CD4-positive, alpha-beta T cell (primary cell): ENCODE results near the gene ZDHHC8. TPM values are rescaled to one million over a fixed set of nuclear protein-coding genes. Genes with fewer than 3 reads are reported as not detected.

ENCODE experiments used
- ATAC-seq: fragments of 200-7000 bp; cut with Tn5 transposase; one replicate; pipeline ENCODE4 v1.10.0; 2022; ENCODE audit warnings: mild to moderate bottlenecking; ENCODE audit not compliant: poor library complexity
- CTCF ChIA-PET: fragments of 350-600 bp; sonication (Branson Sonifier 250); formaldehyde crosslinking; loops from one replicate; lab custom pipeline; 2021; ENCODE audit warnings: antibody characterized with exemption, inconsistent platforms; lab: Charles Lee
- POLR2A ChIA-PET: fragments of 350-600 bp; sonication (Branson Sonifier 250); formaldehyde crosslinking; loops from one replicate; lab custom pipeline; 2021; ENCODE audit warnings: antibody characterized with exemption, inconsistent platforms; lab: Charles Lee
- DNase-seq, 14 experiments: peaks; one replicate each; pipeline ENCODE4 v3.0.0-alpha.2; 2013 to 2020; ENCODE audit warnings: mixed read lengths in 2 of 14
- H3K27ac ChIP-seq, 2 donors: one replicate each; pipeline versions ENCODE4 v1.5.1 to v1.7.0; 2013; ENCODE audit warnings: low read length in 2 of 2, low read depth in 1 of 2, mild to moderate bottlenecking in 1 of 2
- H3K27me3 ChIP-seq, 2 experiments: 1 replicate in 1 of 2; 2 replicates in 1 of 2; pipeline versions ENCODE4 v1.6.1 to v1.7.0; 2013; ENCODE audit warnings: low read length in 2 of 2, control low read depth in 1 of 2, mild to moderate bottlenecking in 1 of 2, moderate library complexity in 1 of 2; ENCODE audit not compliant: insufficient read depth in 2 of 2, control insufficient read depth in 1 of 2
- H3K36me3 ChIP-seq: one replicate; pipeline ENCODE4 v1.6.1; 2013; ENCODE audit warnings: low read length, control low read depth; ENCODE audit not compliant: insufficient read depth
- H3K4me1 ChIP-seq: one replicate; pipeline ENCODE4 v1.6.1; 2013; ENCODE audit warnings: low read length, control low read depth; ENCODE audit not compliant: insufficient read depth
- H3K4me3 ChIP-seq: one replicate; pipeline ENCODE4 v1.5.1; 2013; ENCODE audit warnings: mild to moderate bottlenecking, low read length, moderate library complexity
- H3K9me3 ChIP-seq, 2 experiments: 1 replicate in 1 of 2; 2 replicates in 1 of 2; pipeline versions ENCODE4 v1.6.1 to v1.7.0; 2013; ENCODE audit warnings: low read length in 2 of 2, mild to moderate bottlenecking in 2 of 2, control low read depth in 1 of 2, moderate library complexity in 1 of 2; ENCODE audit not compliant: control insufficient read depth in 1 of 2, insufficient read depth in 1 of 2
- H3K27ac Mint-ChIP-seq: one replicate; pipeline ENCODE4 v1.8.0; 2020; ENCODE audit warnings: mixed read lengths
- H3K27me3 Mint-ChIP-seq: one replicate; pipeline ENCODE4 v1.8.0; 2021; ENCODE audit warnings: mixed read lengths
- H3K36me3 Mint-ChIP-seq: one replicate; pipeline ENCODE4 v1.8.0; 2021; ENCODE audit warnings: low read depth, mixed read lengths
- H3K4me1 Mint-ChIP-seq: one replicate; pipeline ENCODE4 v1.8.0; 2021; ENCODE audit warnings: low read depth, mixed read lengths
- H3K4me3 Mint-ChIP-seq: one replicate; pipeline ENCODE4 v1.8.0; 2020; ENCODE audit warnings: mild to moderate bottlenecking, mixed read lengths
- H3K9me3 Mint-ChIP-seq: one replicate; pipeline ENCODE4 v1.8.0; 2020; ENCODE audit warnings: mixed read lengths
- CTCF ChIP-seq: fragments of 200-600 bp; IDR thresholded peaks from one replicate; pipeline ENCODE4 v1.8.0; 2022; ENCODE audit warnings: antibody characterized with exemption, mild to moderate bottlenecking
- intact Hi-C, 2 experiments: fragments of 100-400 bp; cut with DNase I in 1 of 2; cut with micrococcal nuclease in 1 of 2; formaldehyde crosslinking; loops; one replicate each; pipeline versions ENCODE4 v1.15.1 to v1.9.0; 2023 to 2025; cut with DNase I, micrococcal nuclease
- total RNA-seq, 174 experiments: library from RNA in 2 of 174; stranded (reverse) in 2 of 174; gene quantifications; one replicate each; pipeline ENCODE4 v1.2.3 and lab custom pipeline; 2021 to 2026

Gene ZDHHC8
- total RNA-seq, 2 experiments from 2014 or later, result 44.9 to 49.3 TPM

GRCh38 chr22:20135806-20136602 lies 4.4 kb downstream of the ZDHHC8 start:
- CTCF ChIA-PET, result interaction anchor here (1.3 kb wide), 1 partner anchor 165 kb away, joined by 3 read pairs; no protein-coding TSS in a partner anchor
- no peak for DNase-seq
- H3K27me3 ChIP-seq, result no peaks in the 10 kb centered on the region
- Mint-ChIP-seq H3K4me3 (peak overlapping the region; percentile 63), H3K9me3 (no peaks in the 10 kb centered on the region), H3K27me3 (no peaks in the 10 kb centered on the region), H3K27ac (no peak overlapping the region), H3K36me3 (peaks cover 3% of the 10 kb centered on the region), H3K4me1 (peaks cover 33% of the 10 kb centered on the region)
- H3K27ac ChIP-seq, result no peak overlapping the region
- peaks cover 50% of the 10 kb centered on the region for H3K4me1 ChIP-seq
- intact Hi-C loops, result no loop called here
- POLR2A ChIA-PET, result no interaction called here
- no peaks in the 10 kb centered on the region for H3K9me3 ChIP-seq
- ATAC-seq, result no peak
- H3K36me3 ChIP-seq, result peaks cover 7% of the 10 kb centered on the region
- no peak overlapping the region for H3K4me3 ChIP-seq
- no peak for TF ChIP-seq CTCF

- no peak for TF ChIP-seq CTCF
- Mint-ChIP-seq H3K4me1 (peaks cover 33% of the 10 kb centered on the region), H3K27ac (no peak overlapping the region), H3K27me3 (no peaks in the 10 kb centered on the region), H3K4me3 (peak overlapping the region; percentile 63), H3K9me3 (no peaks in the 10 kb centered on the region), H3K36me3 (peaks cover 3% of the 10 kb centered on the region)
- ChIA-PET POLR2A (no interaction called here), CTCF (no interaction called here)
- Histone ChIP-seq H3K36me3 (peaks cover 7% of the 10 kb centered on the region), H3K9me3 (no peaks in the 10 kb centered on the region), H3K4me1 (peaks cover 50% of the 10 kb centered on the region), H3K27ac (no peak overlapping the region), H3K4me3 (no peak overlapping the region), H3K27me3 (no peaks in the 10 kb centered on the region)
- ATAC-seq (no peak), DNase-seq (no peak)
- intact Hi-C loops, result no loop called here
These were observed 4.9 kb downstream of the ZDHHC8 start for GRCh38 chr22:20136603-20136873.

- Mint-ChIP-seq H3K9me3 (no peaks in the 10 kb centered on the region), H3K36me3 (peaks cover 3% of the 10 kb centered on the region), H3K4me1 (peaks cover 33% of the 10 kb centered on the region), H3K27ac (no peak overlapping the region), H3K27me3 (no peaks in the 10 kb centered on the region), H3K4me3 (no peak overlapping the region)
- no peaks in the 10 kb centered on the region for H3K27me3 ChIP-seq
- ATAC-seq, result no peak
- no peak overlapping the region for H3K27ac ChIP-seq
- ChIA-PET CTCF (no interaction called here), POLR2A (no interaction called here)
- TF ChIP-seq CTCF, result no peak
- intact Hi-C loops, result no loop called here
- H3K36me3 ChIP-seq, result peaks cover 7% of the 10 kb centered on the region
- no peak for DNase-seq
- no peak overlapping the region for H3K4me3 ChIP-seq
- H3K9me3 ChIP-seq, result no peaks in the 10 kb centered on the region
- H3K4me1 ChIP-seq, result peaks cover 49% of the 10 kb centered on the region
These were observed 5.5 kb downstream of the ZDHHC8 start for GRCh38 chr22:20137113-20137512.
